Cardiac septum (tissue), 1 donor: ENCODE results near the gene IQCF2. TPM values are rescaled to one million over a fixed set of nuclear protein-coding genes. Genes with fewer than 3 reads are reported as not detected.
"Not testable (repeated sequence)": the region's sequence is repeated elsewhere in the genome, so short reads cannot be mapped to it uniquely, and the experiment has no call there.

Source experiments
- DNase-seq: peaks from one replicate; pipeline ENCODE4 v3.0.0-alpha.2; 2020; ENCODE audit warnings: low spot score
- intact Hi-C: fragments of 100-400 bp; cut with DNase I; formaldehyde crosslinking; loops from one replicate; pipeline ENCODE4 v1.14.0; 2022
- long read RNA-seq: library from polyadenylated mRNA; unstranded; transcript quantifications from one replicate; pipeline ENCODE4 v2.0.0, GENCODE V29; 2021
- total RNA-seq: library from RNA; stranded (reverse); fragmentation: NEBNext Ultra II Directional; extraction: Animal tissue kit (Norgen Biotek cat#: 25700); gene quantifications from one replicate; pipeline ENCODE4 v1.2.1, GENCODE V29; 2021
- donor health status: DM: no; HTN: no; CAD: no.

Gene IQCF2
- not detected for total RNA-seq
- long read RNA-seq, result 0 reads

GRCh38 chr3:51860703-51861665 is at the start of gene IQCF2:
IQCF2 (plus strand) TSS chr3:51861615; CDS start chr3:51861667, 52 bp downstream.
- DNase-seq, result no peak
- intact Hi-C loops, result no loop called here

- intact Hi-C loops, result no loop called here
- DNase-seq, result peak; percentile 80
Measured at GRCh38 chr3:51813539-51813938, 47.9 kb upstream of the IQCF2 start.

GRCh38 chr3:51814034-51814433 is 47.4 kb upstream of the IQCF2 start:
- intact Hi-C loops, result no loop called here
- no peak for DNase-seq

GRCh38 chr3:51815614-51816013 is 45.8 kb upstream of the IQCF2 start:
- DNase-seq, result no peak
- intact Hi-C loops, result no loop called here

- DNase-seq, result no peak
- intact Hi-C loops, result no loop called here
Measured at GRCh38 chr3:51816723-51817122, 44.7 kb upstream of the IQCF2 start.

GRCh38 chr3:51817375-51817774 is 44.0 kb upstream of the IQCF2 start:
- no peak for DNase-seq
- intact Hi-C loops, result no loop called here

GRCh38 chr3:51819151-51819550 is 42.3 kb upstream of the IQCF2 start:
- intact Hi-C loops, result no loop called here
- no peak for DNase-seq

- no peak for DNase-seq
- intact Hi-C loops, result no loop called here
Measured at GRCh38 chr3:51819709-51820406, 41.6 kb upstream of the IQCF2 start.

- intact Hi-C loops, result no loop called here
Measured at GRCh38 chr3:51828297-51828696, 33.1 kb upstream of the IQCF2 start.

GRCh38 chr3:51830345-51830744 is 31.1 kb upstream of the IQCF2 start:
- intact Hi-C loops, result no loop called here

More at GRCh38 chr3:51828297-51828696, 33.1 kb upstream of the IQCF2 start:
- no peak for DNase-seq

GRCh38 chr3:51830836-51831385 is 30.5 kb upstream of the IQCF2 start:
- intact Hi-C loops, result no loop called here
- DNase-seq, result no peak

More at GRCh38 chr3:51830345-51830744, 31.1 kb upstream of the IQCF2 start:
- no peak for DNase-seq

GRCh38 chr3:51836606-51837005 is 24.8 kb upstream of the IQCF2 start:
- intact Hi-C loops, result no loop called here
- no peak for DNase-seq

- intact Hi-C loops, result no loop called here
- DNase-seq, result no peak
Measured at GRCh38 chr3:51845129-51845528, 16.3 kb upstream of the IQCF2 start.

GRCh38 chr3:51855411-51855810 is 6.0 kb upstream of the IQCF2 start:
- DNase-seq, intact Hi-C loops: not testable (repeated sequence)

- no peak for DNase-seq
- intact Hi-C loops, result no loop called here
Measured at GRCh38 chr3:51862886-51863285, 1.5 kb downstream of the IQCF2 start.

GRCh38 chr3:51868896-51869295 is 7.5 kb downstream of the IQCF2 start:
- DNase-seq, intact Hi-C loops: not testable (repeated sequence)

GRCh38 chr3:51869304-51869703 is 7.9 kb downstream of the IQCF2 start:
- no peak for DNase-seq
- intact Hi-C loops, result no loop called here

GRCh38 chr3:51873253-51873766 is 11.9 kb downstream of the IQCF2 start:
- no peak for DNase-seq
- intact Hi-C loops, result no loop called here

GRCh38 chr3:51873876-51874275 is 12.5 kb downstream of the IQCF2 start:
- intact Hi-C loops, result no loop called here
- no peak for DNase-seq

- intact Hi-C loops, result no loop called here
- DNase-seq, result no peak
Measured at GRCh38 chr3:51874411-51874810, 13.0 kb downstream of the IQCF2 start.
